HUES6 (cell line): ENCODE data around the gene SLC25A15.

Source experiments
- H3K27ac ChIP-seq: 2 replicates; pipeline ENCODE4 v1.7.0; 2013; ENCODE audit warnings: low read depth, mild to moderate bottlenecking, low read length, inconsistent platforms
- H3K27me3 ChIP-seq: 2 replicates; pipeline ENCODE4 v1.6.1; 2013; ENCODE audit warnings: low read length; ENCODE audit not compliant: control insufficient read depth, insufficient read depth
- H3K36me3 ChIP-seq: 2 replicates; pipeline ENCODE4 v1.6.1; 2013; ENCODE audit warnings: low read length; ENCODE audit not compliant: control insufficient read depth, insufficient read depth
- H3K4me1 ChIP-seq: 2 replicates; pipeline ENCODE4 v1.6.1; 2013; ENCODE audit warnings: low read length; ENCODE audit not compliant: control insufficient read depth, insufficient read depth
- H3K4me3 ChIP-seq: 2 replicates; pipeline ENCODE4 v1.5.1; 2013; ENCODE audit warnings: low read depth, low read length
- H3K9ac ChIP-seq: one replicate; pipeline ENCODE4 v1.6.1; 2013; ENCODE audit warnings: mild to moderate bottlenecking, low read length
- H3K9me3 ChIP-seq: 2 replicates; pipeline ENCODE4 v1.6.1; 2013; ENCODE audit warnings: low read depth, low read length; ENCODE audit not compliant: control insufficient read depth, insufficient read depth

Gene SLC25A15

GRCh38 chr13:40796649-40797048 lies 7.2 kb downstream of the SLC25A15 start:
- no peak overlapping the region for H3K4me3 ChIP-seq

GRCh38 chr13:40798380-40798779 lies 9.0 kb downstream of the SLC25A15 start:
- Histone ChIP-seq H3K27ac (no peak overlapping the region), H3K9ac (no peak overlapping the region), H3K4me1 (peaks cover 12% of the 10 kb centered on the region; the same call in 1 of the 2 replicates), H3K27me3 (no peaks in the 10 kb centered on the region), H3K4me3 (no peak overlapping the region), H3K9me3 (no peaks in the 10 kb centered on the region), H3K36me3 (peaks cover 62% of the 10 kb centered on the region)

More at GRCh38 chr13:40796649-40797048, 7.2 kb downstream of the SLC25A15 start:
- no peak overlapping the region for H3K9ac ChIP-seq
- no peak overlapping the region for H3K27ac ChIP-seq
- no peaks in the 10 kb centered on the region for H3K9me3 ChIP-seq
- H3K4me1 ChIP-seq: peaks cover 12% of the 10 kb centered on the region; the same call in 1 of the 2 replicates
- H3K27me3 ChIP-seq: no peaks in the 10 kb centered on the region
- H3K36me3 ChIP-seq: peaks cover 56% of the 10 kb centered on the region

GRCh38 chr13:40799508-40799907 lies 10.1 kb downstream of the SLC25A15 start:
- no peaks in the 10 kb centered on the region for H3K9me3 ChIP-seq
- peaks cover 57% of the 10 kb centered on the region for H3K36me3 ChIP-seq
- no peak overlapping the region for H3K27ac ChIP-seq
- no peak overlapping the region for H3K4me3 ChIP-seq
- peaks cover 9% of the 10 kb centered on the region; the same call in 1 of the 2 replicates for H3K4me1 ChIP-seq
- H3K27me3 ChIP-seq: no peaks in the 10 kb centered on the region
- no peak overlapping the region for H3K9ac ChIP-seq

DNA sequence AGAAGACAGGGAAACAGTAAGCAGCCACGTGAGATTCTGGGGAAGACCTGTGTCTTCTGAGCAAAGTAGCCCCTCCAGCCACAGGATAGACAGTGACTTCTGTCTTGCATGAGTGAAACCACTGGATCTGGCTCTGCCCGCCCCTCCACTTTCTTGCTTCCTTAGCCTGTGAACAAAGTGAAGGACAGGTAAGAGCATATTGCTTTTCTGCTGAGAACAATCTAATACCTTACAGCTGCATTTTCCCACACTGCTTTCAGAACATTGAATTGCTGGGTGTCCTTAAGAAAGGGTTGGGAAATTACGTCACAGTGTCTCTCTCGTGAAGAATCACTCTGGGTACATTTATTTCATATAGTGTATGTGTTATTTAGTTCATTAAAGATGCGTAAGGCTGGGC lies 11.1 kb downstream of the SLC25A15 start:
- no peaks in the 10 kb centered on the region for H3K4me1 ChIP-seq
- no peak overlapping the region for H3K27ac ChIP-seq
- no peak overlapping the region for H3K4me3 ChIP-seq
- no peaks in the 10 kb centered on the region for H3K9me3 ChIP-seq
- H3K27me3 ChIP-seq: no peaks in the 10 kb centered on the region
- H3K9ac ChIP-seq: no peak overlapping the region
- peaks cover 58% of the 10 kb centered on the region for H3K36me3 ChIP-seq

GRCh38 chr13:40801255-40802217 lies 12.1 kb downstream of the SLC25A15 start:
- Histone ChIP-seq H3K4me3 (no peak overlapping the region), H3K9me3 (no peaks in the 10 kb centered on the region), H3K27ac (no peak overlapping the region), H3K27me3 (no peaks in the 10 kb centered on the region), H3K36me3 (peaks cover 65% of the 10 kb centered on the region), H3K4me1 (no peaks in the 10 kb centered on the region), H3K9ac (no peak overlapping the region)

GRCh38 chr13:40803316-40803715 lies 13.9 kb downstream of the SLC25A15 start:
- Histone ChIP-seq H3K9ac (no peak overlapping the region), H3K4me1 (no peaks in the 10 kb centered on the region), H3K9me3 (no peaks in the 10 kb centered on the region), H3K27ac (no peak overlapping the region), H3K4me3 (no peak overlapping the region), H3K27me3 (no peaks in the 10 kb centered on the region), H3K36me3 (peaks cover 65% of the 10 kb centered on the region)

DNA sequence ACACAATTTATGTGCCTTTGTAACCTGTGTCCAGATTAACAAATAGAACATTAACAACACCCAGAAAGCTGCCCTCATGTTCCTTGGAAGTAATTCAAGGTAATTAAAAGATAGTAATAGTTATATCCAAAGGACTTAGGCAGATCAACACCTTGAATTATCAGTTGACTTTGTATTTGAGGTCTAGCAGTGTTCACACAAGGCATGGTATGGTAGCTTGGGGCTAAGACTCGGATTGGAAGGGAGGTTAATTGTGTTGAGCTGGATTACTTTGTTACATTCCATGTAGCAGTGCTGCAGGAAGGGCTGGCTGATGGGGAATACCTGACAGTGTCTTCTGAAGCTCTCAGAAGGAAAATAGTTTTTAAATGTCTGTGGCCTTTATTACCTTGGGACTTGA lies 16.8 kb downstream of the SLC25A15 start:
- no peaks in the 10 kb centered on the region for H3K4me1 ChIP-seq
- peaks cover 62% of the 10 kb centered on the region for H3K36me3 ChIP-seq
- H3K9ac ChIP-seq: no peak overlapping the region
- no peak overlapping the region for H3K4me3 ChIP-seq
- H3K27me3 ChIP-seq: no peaks in the 10 kb centered on the region
- no peak overlapping the region for H3K27ac ChIP-seq
- no peaks in the 10 kb centered on the region for H3K9me3 ChIP-seq

DNA sequence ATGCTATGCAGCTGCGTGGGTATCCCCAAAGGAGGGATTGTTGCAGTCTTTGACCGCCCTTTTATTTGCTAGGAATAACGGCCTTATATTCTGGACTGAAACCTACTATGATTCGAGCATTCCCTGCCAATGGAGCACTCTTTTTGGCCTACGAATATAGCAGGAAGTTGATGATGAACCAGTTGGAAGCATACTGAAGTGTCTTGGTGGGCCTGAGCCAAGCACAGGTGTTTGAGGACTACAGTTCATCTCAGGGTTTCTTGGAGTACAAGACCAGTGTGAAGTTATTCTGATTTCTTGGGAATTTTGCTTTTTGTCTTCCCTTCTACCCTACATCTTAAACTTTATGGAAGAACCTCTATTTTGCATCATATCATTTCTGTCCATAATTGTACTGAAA lies 20.1 kb downstream of the SLC25A15 start:
- H3K4me1 ChIP-seq: no peaks in the 10 kb centered on the region
- no peak overlapping the region for H3K4me3 ChIP-seq
- H3K36me3 ChIP-seq: peaks cover 61% of the 10 kb centered on the region
- H3K9ac ChIP-seq: no peak overlapping the region
- no peaks in the 10 kb centered on the region for H3K27me3 ChIP-seq
- no peak overlapping the region for H3K27ac ChIP-seq
- H3K9me3 ChIP-seq: no peaks in the 10 kb centered on the region

DNA sequence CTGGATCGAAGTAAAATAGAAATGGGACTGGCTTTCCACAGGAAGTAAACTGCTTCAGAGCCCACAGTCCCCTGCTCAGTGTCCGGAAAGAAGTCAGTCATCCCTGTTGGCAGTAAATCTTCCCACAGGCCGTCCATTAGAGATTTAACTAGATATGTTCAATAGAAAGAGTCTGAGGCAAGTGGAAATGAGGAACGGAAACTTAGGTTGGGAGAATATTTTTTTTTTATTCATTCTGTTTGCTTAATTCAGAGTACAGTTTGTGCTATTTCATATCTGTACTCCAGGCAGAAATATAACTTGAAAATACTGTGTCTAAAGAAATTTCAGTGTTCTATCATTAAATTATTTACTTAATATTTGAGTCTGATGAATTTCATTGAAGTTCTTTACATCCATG lies 22.7 kb downstream of the SLC25A15 start:
- Histone ChIP-seq H3K27ac (no peak overlapping the region), H3K9me3 (0 out of 2 replicates have a peak, but pooled peaks cover 4% of the 10 kb centered on the region), H3K27me3 (no peaks in the 10 kb centered on the region), H3K4me3 (no peak overlapping the region), H3K4me1 (no peaks in the 10 kb centered on the region), H3K9ac (no peak overlapping the region), H3K36me3 (peaks cover 39% of the 10 kb centered on the region)

GRCh38 chr13:40812724-40813445 lies 23.5 kb downstream of the SLC25A15 start:
- no peaks in the 10 kb centered on the region for H3K27me3 ChIP-seq
- H3K36me3 ChIP-seq: peaks cover 35% of the 10 kb centered on the region
- 0 out of 2 replicates have a peak, but pooled peaks cover 4% of the 10 kb centered on the region for H3K9me3 ChIP-seq
- no peak overlapping the region for H3K9ac ChIP-seq
- H3K27ac ChIP-seq: no peak overlapping the region
- H3K4me1 ChIP-seq: no peaks in the 10 kb centered on the region
- H3K4me3 ChIP-seq: no peak overlapping the region
